GM12878 (cell line): Measurements from ENCODE around the gene AGTRAP. TPM values are rescaled to one million over a fixed set of nuclear protein-coding genes. Genes with fewer than 3 reads are reported as not detected.

Experiments
- ATAC-seq: fragments of 200-7000 bp; cut with Tn5 transposase; 3 replicates; pipeline ENCODE4 v1.9.1; 2020; ENCODE audit warnings: mild to moderate bottlenecking, moderate library complexity
- BruUV-seq: library from RNA; stranded (reverse); fragments of 400-500 nt; replicated peaks from 2 replicates; lab custom pipeline; 2021; lab: Mats Ljungman, UMichigan
- CTCF ChIA-PET: fragments of 300-600 bp; sonication (Branson Sonifier 250); formaldehyde crosslinking; extraction: SDS; loops from one replicate; lab custom pipeline; 2021; ENCODE audit warnings: inconsistent platforms; lab: Yijun Ruan, JAX
- POLR2A ChIA-PET: fragments of 350-600 bp; formaldehyde crosslinking; extraction: SDS; loops from one replicate; lab custom pipeline; 2021; ENCODE audit warnings: inconsistent platforms; lab: Charles Lee
- RAD21 ChIA-PET: fragments of 300-600 bp; sonication (Branson Sonifier 250); formaldehyde crosslinking; loops from one replicate; lab custom pipeline; 2023; ENCODE audit warnings: antibody characterized with exemption; ENCODE audit not compliant: unreplicated experiment; lab: Charles Lee
- SMC1A ChIA-PET: fragments of 300-600 bp; sonication (Branson Sonifier 250); formaldehyde crosslinking; loops from one replicate; lab custom pipeline; 2023; ENCODE audit not compliant: unreplicated experiment, uncharacterized antibody; lab: Charles Lee
- DNase-seq: peaks from one replicate; pipeline ENCODE4 v3.0.0-alpha.2; 2011; ENCODE audit warnings: low read depth, low spot score
- FAIRE-seq: peaks from 3 replicates; lab custom pipeline; 2011; peaks lifted over from hg19 to GRCh38; lab: Jason Lieb, UNC
- H2AFZ ChIP-seq: 2 replicates; pipeline ENCODE4 v1.6.0; 2011; ENCODE audit warnings: low read depth, low read length, control low read depth; ENCODE audit not compliant: control insufficient read depth
- H3K27ac ChIP-seq: 2 replicates; pipeline ENCODE4 v1.5.1; 2011; ENCODE audit warnings: control low read depth; ENCODE audit not compliant: control insufficient read depth, insufficient read depth
- H3K27me3 ChIP-seq, 2 experiments: replicated peaks in 1 of 2; 2 replicates each; pipeline versions ENCODE4 v1.6.0 to v1.6.1; 2011; ENCODE audit warnings: low read length in 1 of 2; ENCODE audit not compliant: control insufficient read depth in 2 of 2, insufficient read depth in 2 of 2
- H3K36me3 ChIP-seq, 2 experiments: 2 replicates each; pipeline ENCODE4 v1.5.1; 2011; ENCODE audit warnings: low read length in 1 of 2; ENCODE audit not compliant: control insufficient read depth in 2 of 2, insufficient read depth in 2 of 2
- H3K4me1 ChIP-seq: 2 replicates; pipeline ENCODE4 v1.6.1; 2011; ENCODE audit warnings: mild to moderate bottlenecking, low read length, moderate library complexity, mixed read lengths; ENCODE audit not compliant: control insufficient read depth, insufficient read depth
- H3K4me2 ChIP-seq: 2 replicates; pipeline ENCODE4 v1.6.0; 2011; ENCODE audit warnings: control low read depth; ENCODE audit not compliant: control insufficient read depth, insufficient read depth
- H3K4me3 ChIP-seq: fragments of 200-600 bp; sonication (generic); 2 replicates; pipeline ENCODE4 v1.5.1; 2016
- H3K79me2 ChIP-seq: 2 replicates; pipeline ENCODE4 v1.6.0; 2011; ENCODE audit warnings: low read length; ENCODE audit not compliant: control insufficient read depth, insufficient read depth
- H3K9ac ChIP-seq: 2 replicates; pipeline ENCODE4 v1.8.0; 2011; ENCODE audit warnings: low read length, control low read depth, mixed read lengths; ENCODE audit not compliant: control insufficient read depth, insufficient read depth
- H3K9me3 ChIP-seq: replicated peaks from 3 replicates; pipeline ENCODE4 v1.5.1; 2011; ENCODE audit warnings: mild to moderate bottlenecking, low read length; ENCODE audit not compliant: control insufficient read depth, insufficient read depth
- H4K20me1 ChIP-seq: 2 replicates; pipeline ENCODE4 v1.6.0; 2011; ENCODE audit not compliant: control insufficient read depth, insufficient read depth
- CTCF ChIP-seq, 3 experiments: IDR thresholded peaks in 2 of 3; conservative IDR thresholded peaks in 1 of 3; 2 replicates each; pipeline ENCODE4 v1.5.1; 2011; ENCODE audit warnings: low read depth in 3 of 3, low read length in 3 of 3, mild to moderate bottlenecking in 3 of 3, control low read depth in 2 of 3, moderate library complexity in 2 of 3, inconsistent platforms in 1 of 3, mixed read lengths in 1 of 3; ENCODE audit not compliant: control insufficient read depth in 2 of 3, insufficient read depth in 1 of 3; ENCODE audit errors: extremely low read depth in 1 of 3
- ESRRA ChIP-seq: IDR thresholded peaks from 2 replicates; pipeline ENCODE4 v1.6.1; 2012; ENCODE audit warnings: mild to moderate bottlenecking, low read length, improper control_type of control experiment
- EZH2 ChIP-seq: IDR thresholded peaks from 2 replicates; pipeline ENCODE4 v1.6.1; 2012; ENCODE audit warnings: low read depth, mild to moderate bottlenecking, control low read depth, inconsistent platforms, low read length, borderline replicate concordance; ENCODE audit not compliant: control insufficient read depth
- GATAD2B ChIP-seq: fragments of 450-650 bp; conservative IDR thresholded peaks from 2 replicates; pipeline ENCODE4 v1.6.1; 2017; ENCODE audit warnings: low read depth, mild to moderate bottlenecking, moderate library complexity
- IRF3 ChIP-seq: fragments of 450-650 bp; IDR thresholded peaks from 2 replicates; pipeline ENCODE4 v1.6.1; 2014; ENCODE audit warnings: mild to moderate bottlenecking
- KAT2A ChIP-seq: conservative IDR thresholded peaks from 2 replicates; pipeline ENCODE4 v1.6.1; 2011; ENCODE audit warnings: low read depth, low read length; ENCODE audit not compliant: control insufficient read depth
- MEF2A ChIP-seq: IDR thresholded peaks from 2 replicates; pipeline ENCODE4 v1.6.1; 2011; ENCODE audit warnings: low read depth, mild to moderate bottlenecking, low read length, moderate library complexity; ENCODE audit not compliant: insufficient read depth
- NFYB ChIP-seq: IDR thresholded peaks from 2 replicates; pipeline ENCODE4 v1.6.1; 2011; ENCODE audit warnings: low read depth, mild to moderate bottlenecking, low read length, improper control_type of control experiment, moderate library complexity; ENCODE audit not compliant: insufficient read depth
- NR2C2 ChIP-seq: IDR thresholded peaks from 2 replicates; pipeline ENCODE4 v1.6.1; 2011; ENCODE audit warnings: borderline replicate concordance, low read depth; ENCODE audit not compliant: control insufficient read depth, insufficient read length
- SIN3A ChIP-seq: IDR thresholded peaks from 2 replicates; pipeline ENCODE4 v1.6.1; 2012; ENCODE audit warnings: low read depth, low read length, improper control_type of control experiment
- SMAD1 ChIP-seq: fragments of 450-650 bp; IDR thresholded peaks from 2 replicates; pipeline ENCODE4 v1.6.1; 2018; ENCODE audit warnings: mild to moderate bottlenecking, low read depth; ENCODE audit not compliant: partially characterized antibody
- TCF3 ChIP-seq: IDR thresholded peaks from 2 replicates; pipeline ENCODE4 v1.6.1; 2012; ENCODE audit warnings: low read depth, mild to moderate bottlenecking, low read length, borderline replicate concordance; ENCODE audit not compliant: insufficient read depth
- WRNIP1 ChIP-seq: IDR thresholded peaks from 2 replicates; pipeline ENCODE4 v1.6.1; 2011; ENCODE audit warnings: low read depth, low read length, improper control_type of control experiment, borderline replicate concordance
- YY1 ChIP-seq: IDR thresholded peaks from 2 replicates; pipeline ENCODE4 v1.6.1; 2011; ENCODE audit warnings: low read depth, mild to moderate bottlenecking, low read length
- ZBED1 ChIP-seq: IDR thresholded peaks from 2 replicates; pipeline ENCODE4 v1.6.1; 2016; ENCODE audit warnings: borderline replicate concordance
- ZZZ3 ChIP-seq: IDR thresholded peaks from 2 replicates; pipeline ENCODE4 v1.6.1; 2011; ENCODE audit warnings: low read depth; ENCODE audit not compliant: control insufficient read depth, insufficient read length
- WGBS: methylation state at CpG from one replicate; pipeline ENCODE4 v1.1.6; 2016; ENCODE audit warnings: low lambda C conversion rate; ENCODE audit not compliant: insufficient replicate concordance, insufficient coverage; ENCODE audit errors: missing lambda C conversion rate; 5-methylcytosine and 5-hydroxymethylcytosine counted together
- in situ Hi-C: fragments of 300-500 bp; cut with MboI; formaldehyde crosslinking; loops from 9 replicates; pipeline ENCODE4 v1.14.3; 2018; ENCODE audit warnings: mixed read lengths
- intact Hi-C: fragments of 100-400 bp; cut with micrococcal nuclease; formaldehyde crosslinking; loops from one replicate; pipeline ENCODE4 v1.14.2; 2022; ENCODE audit not compliant: unreplicated experiment
- polyA plus RNA-seq, 11 experiments: library from polyadenylated mRNA; depleted of rRNA in 4 of 11; unstranded in 6 of 11; stranded (reverse) in 5 of 11; fragments of >200 nt; fragmentation: Nextera tagmentation in 4 of 11; fragmentation: Illumina TruSeq in 1 of 11; extraction: Ambion mirVana in 4 of 11; extraction: Trizol in 1 of 11; gene quantifications; 1 replicate in 1 of 11; 2 replicates in 10 of 11; pipeline versions ENCODE4 v1.2.1 to v1.2.3, GENCODE V29; 2011 to 2016; ENCODE audit warnings: inconsistent platforms in 2 of 11, missing spikeins in 2 of 11, low read depth in 1 of 11
- total RNA-seq, 4 experiments: library from RNA; depleted of rRNA in 3 of 4; stranded (reverse); fragments of >200 nt in 3 of 4; fragmentation: Illumina TruSeq in 1 of 4; extraction: Trizol in 1 of 4; gene quantifications; 2 replicates each; pipeline versions ENCODE4 v1.2.1 to v1.2.3, GENCODE V29; 2013 to 2021
- TF ChIP-seq, protein P1 (sequence below): fragments of 450-650 bp; formaldehyde crosslinking; IDR thresholded peaks from 2 replicates; pipeline ENCODE4 v1.4.0; 2022; ENCODE audit warnings: mild to moderate bottlenecking, moderate library complexity

The AGTRAP gene
- total and polyA plus RNA-seq, 10 of the 15 experiments (the other 5 are each of a cell fraction or from before 2014, with no cell fraction given), result 3.0 to 17.4 (median 10.2) TPM

DNA sequence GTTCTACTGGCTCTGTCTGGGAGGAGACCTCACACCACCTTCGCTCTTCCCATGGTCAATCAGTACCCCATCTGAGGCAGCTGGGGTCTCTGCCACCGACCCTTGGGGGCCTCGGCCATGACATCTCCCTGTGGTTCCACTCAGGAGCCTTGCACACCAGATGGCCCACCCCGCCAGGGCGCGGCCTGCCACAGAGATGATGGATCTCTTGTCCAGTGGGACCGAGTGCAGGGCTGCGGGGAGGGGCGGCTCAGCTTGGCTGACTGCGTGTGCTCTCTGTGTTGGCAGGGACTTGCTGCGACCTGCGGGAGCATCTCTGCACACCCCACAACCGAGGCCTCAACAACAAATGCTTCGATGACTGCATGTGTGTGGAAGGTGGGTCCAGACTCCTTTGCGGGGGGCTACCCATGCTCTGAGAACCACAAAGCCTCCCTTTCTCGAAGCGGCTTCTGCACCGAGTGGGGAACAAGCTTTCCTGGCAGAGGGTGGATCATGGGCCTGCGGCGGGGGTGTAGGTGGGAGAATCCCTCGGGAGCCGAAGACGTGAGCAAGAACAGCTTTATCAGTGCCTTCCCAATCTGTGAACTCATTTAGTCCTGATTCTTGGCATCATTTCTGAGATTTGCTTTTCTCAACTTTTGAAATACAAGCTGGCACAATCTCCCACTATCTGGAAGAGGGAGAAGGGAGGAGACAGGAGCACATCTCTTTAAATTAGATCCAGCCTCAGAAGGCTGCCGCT, 20.9 kb upstream of the AGTRAP start:
- FAIRE-seq (no peak), ATAC-seq (no peak), DNase-seq (no peak)
- H3K36me3 ChIP-seq, result no peaks in the 10 kb centered on the region
- H3K4me2 ChIP-seq, result no peak overlapping the region
- BruUV-seq, result no TSS peak
- no peak overlapping the region for H3K9ac ChIP-seq
- intact Hi-C loops, result no loop called here
- H3K9me3 ChIP-seq, result no peaks in the 10 kb centered on the region
- no peaks in the 10 kb centered on the region for H4K20me1 ChIP-seq
- H3K79me2 ChIP-seq, result no peaks in the 10 kb centered on the region
- in situ Hi-C loops, result loop anchor here (5.0 kb wide), 1 partner anchor 58 kb away; no protein-coding TSS in a partner anchor
- POLR2A ChIA-PET, result interaction anchor here (0.6 kb wide), 1 partner anchor 372 kb away, joined by 4 read pairs; no protein-coding TSS in a partner anchor
- CTCF ChIA-PET, result interaction anchor here (1.4 to 2.1 kb wide), 2 partner anchors 51 to 64 kb away, joined by 6 to 7 read pairs; partner anchors contain the start of gene FBXO6
- 59% methylated on average over 24 of the region's 24 CpGs for WGBS
- no peaks in the 10 kb centered on the region for H3K27me3 ChIP-seq
- RAD21 ChIA-PET, result interaction anchor here (1.1 kb wide), 1 partner anchor 51 kb away, joined by 4 read pairs; the partner anchor contains the start of gene FBXO6
- SMC1A ChIA-PET, result interaction anchor here (1.0 to 1.7 kb wide), 4 partner anchors 8 to 64 kb away, joined by 3 to 6 read pairs (median 4); partner anchors contain the start of gene FBXO6
- peaks cover 5% of the 10 kb centered on the region; the same call in 1 of the 2 replicates for H3K4me1 ChIP-seq
- no peak overlapping the region for H3K27ac ChIP-seq
- H3K4me3 ChIP-seq, result no peak overlapping the region
- no peak for TF ChIP-seq ZBED1
- TF ChIP-seq WRNIP1, result no peak
- no peak for TF ChIP-seq NFYB
- no peak for TF ChIP-seq IRF3
- TF ChIP-seq ZZZ3, result no peak
- TF ChIP-seq ESRRA, result no peak
- TF ChIP-seq SMAD1, result no peak
- no peak for TF ChIP-seq YY1
- TF ChIP-seq, protein P1, sequence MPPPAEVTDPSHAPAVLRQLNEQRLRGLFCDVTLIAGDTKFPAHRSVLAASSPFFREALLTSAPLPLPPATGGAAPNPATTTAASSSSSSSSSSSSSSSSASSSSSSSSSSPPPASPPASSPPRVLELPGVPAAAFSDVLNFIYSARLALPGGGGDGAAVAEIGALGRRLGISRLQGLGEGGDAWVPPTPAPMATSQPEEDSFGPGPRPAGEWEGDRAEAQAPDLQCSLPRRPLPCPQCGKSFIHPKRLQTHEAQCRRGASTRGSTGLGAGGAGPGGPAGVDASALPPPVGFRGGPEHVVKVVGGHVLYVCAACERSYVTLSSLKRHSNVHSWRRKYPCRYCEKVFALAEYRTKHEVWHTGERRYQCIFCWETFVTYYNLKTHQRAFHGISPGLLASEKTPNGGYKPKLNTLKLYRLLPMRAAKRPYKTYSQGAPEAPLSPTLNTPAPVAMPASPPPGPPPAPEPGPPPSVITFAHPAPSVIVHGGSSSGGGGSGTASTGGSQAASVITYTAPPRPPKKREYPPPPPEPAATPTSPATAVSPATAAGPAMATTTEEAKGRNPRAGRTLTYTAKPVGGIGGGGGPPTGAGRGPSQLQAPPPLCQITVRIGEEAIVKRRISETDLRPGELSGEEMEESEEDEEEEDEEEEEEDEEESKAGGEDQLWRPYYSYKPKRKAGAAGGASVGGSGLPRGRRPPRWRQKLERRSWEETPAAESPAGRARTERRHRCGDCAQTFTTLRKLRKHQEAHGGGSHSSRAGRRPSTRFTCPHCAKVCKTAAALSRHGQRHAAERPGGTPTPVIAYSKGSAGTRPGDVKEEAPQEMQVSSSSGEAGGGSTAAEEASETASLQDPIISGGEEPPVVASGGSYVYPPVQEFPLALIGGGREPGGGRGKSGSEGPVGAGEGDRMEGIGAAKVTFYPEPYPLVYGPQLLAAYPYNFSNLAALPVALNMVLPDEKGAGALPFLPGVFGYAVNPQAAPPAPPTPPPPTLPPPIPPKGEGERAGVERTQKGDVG, result no peak
- no peak for TF ChIP-seq CTCF (IDR thresholded peaks at IDR 0.05 in 2 of 3, conservative IDR thresholded peaks at IDR 0.05 in 1 of 3; ENCODE audit: control insufficient read depth in 2 of 3, extremely low read depth in 1 of 3, insufficient read depth in 1 of 3, low read depth in 3 of 3, low read length in 3 of 3)
- TF ChIP-seq EZH2, result no peak
- TF ChIP-seq NR2C2, result no peak
- TF ChIP-seq TCF3, result no peak
- TF ChIP-seq SIN3A, result no peak
- no peak for TF ChIP-seq KAT2A
- TF ChIP-seq MEF2A, result no peak
- TF ChIP-seq GATAD2B, result no peak
- no peak overlapping the region for H2AFZ ChIP-seq
